ENCODE measurements around the gene AMPD2. TPM values are rescaled to one million over a fixed set of nuclear protein-coding genes. Genes with fewer than 3 reads are reported as not detected.

The AMPD2 gene
- total and polyA plus RNA-seq, 2 of the 8 experiments (the other 6 are each of a cell fraction or from before 2014, with no cell fraction given), result 37.2 to 67.7 TPM

DNA sequence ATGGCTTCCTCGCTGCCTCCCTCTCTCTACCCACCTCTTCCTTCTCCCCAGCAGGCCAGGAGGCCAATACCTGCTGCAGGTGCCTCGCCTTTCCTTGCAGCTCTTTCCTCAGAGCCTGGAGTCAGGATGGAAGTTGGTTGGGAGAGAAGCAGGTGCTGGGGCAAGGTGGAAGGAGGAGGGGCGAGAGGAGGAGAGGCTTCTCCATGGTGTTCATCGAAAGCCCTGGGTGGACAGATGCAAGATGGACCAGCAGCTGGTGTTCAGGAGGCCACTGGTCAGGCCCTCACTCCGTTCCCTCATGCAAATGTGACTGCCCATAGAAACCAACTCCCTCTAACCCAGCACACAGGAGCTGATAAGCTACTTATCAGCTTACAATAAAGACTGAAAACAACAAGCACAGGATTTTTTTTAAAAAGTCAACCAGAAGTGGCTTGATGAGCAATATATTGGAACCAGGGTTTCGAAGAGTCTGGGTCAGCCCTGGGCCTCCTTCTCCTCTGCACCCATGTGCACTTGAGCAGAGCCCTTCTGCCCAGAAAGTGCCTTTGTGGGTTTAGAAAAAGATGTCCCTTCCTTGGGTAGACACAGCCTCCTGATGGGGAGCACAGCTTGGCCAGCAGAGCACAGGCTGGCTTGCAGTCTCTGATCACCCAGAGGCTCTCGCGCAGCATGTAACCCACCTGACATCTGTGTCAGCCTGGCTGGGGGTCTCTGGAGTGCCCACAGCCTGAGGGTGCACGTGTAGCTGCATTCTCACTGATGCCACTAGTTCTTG is 19.6 kb downstream of the AMPD2 start:
- POLR2A ChIA-PET (ENCODE audit: partially characterized antibody), result interaction anchor here (0.6 to 4.5 kb wide), 6 partner anchors 10 to 344 kb away, joined by 3 to 18 read pairs (median 6); partner anchors contain the start of genes AMPD2, GNAI3 and GNAT2
- no peak for FAIRE-seq
- TF ChIP-seq TAF1 (IDR thresholded peaks at IDR 0.05; ENCODE audit: low read depth, low read length) (no peak), BRCA1 (IDR thresholded peaks at IDR 0.05; ENCODE audit: low read depth, low read length) (no peak), CHD1 (IDR thresholded peaks at IDR 0.05; ENCODE audit: low read depth, low read length) (no peak), BACH1 (IDR thresholded peaks at IDR 0.05; ENCODE audit: low read length) (no peak), GTF2F1 (IDR thresholded peaks at IDR 0.05; ENCODE audit: borderline replicate concordance, low read depth, low read length) (no peak), EZH2 (IDR thresholded peaks at IDR 0.05; ENCODE audit: low read depth, low read length, severe bottlenecking) (no peak), KDM1A (IDR thresholded peaks at IDR 0.05; ENCODE audit: borderline replicate concordance, low read length) (no peak), EP300 (IDR thresholded peaks at IDR 0.05; ENCODE audit: borderline replicate concordance in 1 of 2, low read depth in 2 of 2, low read length in 2 of 2) (no peak), RBBP5 (IDR thresholded peaks at IDR 0.05; ENCODE audit: borderline replicate concordance, low read depth, low read length) (no peak)
- TF ChIP-seq, protein P1, sequence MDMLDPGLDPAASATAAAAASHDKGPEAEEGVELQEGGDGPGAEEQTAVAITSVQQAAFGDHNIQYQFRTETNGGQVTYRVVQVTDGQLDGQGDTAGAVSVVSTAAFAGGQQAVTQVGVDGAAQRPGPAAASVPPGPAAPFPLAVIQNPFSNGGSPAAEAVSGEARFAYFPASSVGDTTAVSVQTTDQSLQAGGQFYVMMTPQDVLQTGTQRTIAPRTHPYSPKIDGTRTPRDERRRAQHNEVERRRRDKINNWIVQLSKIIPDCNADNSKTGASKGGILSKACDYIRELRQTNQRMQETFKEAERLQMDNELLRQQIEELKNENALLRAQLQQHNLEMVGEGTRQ (IDR thresholded peaks at IDR 0.05; ENCODE audit: low read length), result no peak

More for the DNA sequence above, 19.6 kb downstream of the AMPD2 start:
- Histone ChIP-seq H4K91ac (replicated peaks; ENCODE audit: insufficient read length, low read length) (no peak overlapping the region), H3K9me3 (ENCODE audit: insufficient read depth in 2 of 2, low read depth in 1 of 2, low read length in 1 of 2) (no peaks in the 10 kb centered on the region), H2BK15ac (ENCODE audit: low read length) (no peak overlapping the region), H3K14ac (ENCODE audit: insufficient read length) (no peak overlapping the region), H3K4me1 (replicated peaks in 1 of 4; ENCODE audit: control insufficient read depth in 3 of 4, insufficient read depth in 4 of 4, low read length in 3 of 4) (peaks cover 5 to 8% (median 6%) of the 10 kb centered on the region in 4 experiments; a peak in 6 of 7 replicates), H3K27me3 (replicated peaks in 1 of 4; ENCODE audit: control insufficient read depth in 3 of 4, extremely low read depth in 1 of 4, insufficient read depth in 3 of 4, low read length in 3 of 4) (no peaks in the 10 kb centered on the region; a peak in 2 of 7 replicates), H2AK5ac (ENCODE audit: low read depth, low read length) (no peak overlapping the region), H4K8ac (ENCODE audit: extremely low read depth, insufficient read depth, low read length) (peak overlapping the region; percentile 16; the same call in 1 of the 2 replicates), H3K9ac (replicated peaks in 1 of 4; ENCODE audit: extremely low read depth in 1 of 4, low read depth in 3 of 4, low read length in 3 of 4) (no peak overlapping the region), H2BK12ac (ENCODE audit: low read depth, low read length) (0 out of 2 replicates have a peak overlapping the region, but pooled peaks have one; percentile 39), H2BK20ac (ENCODE audit: low read length) (no peak overlapping the region), H2AFZ (ENCODE audit: low read length) (no peak overlapping the region), H2BK5ac (ENCODE audit: low read depth, low read length) (no peak overlapping the region), H3K4ac (replicated peaks; ENCODE audit: insufficient read length, low read depth, low read length) (no peak overlapping the region), H3K4me2 (ENCODE audit: insufficient read depth in 1 of 2, low read depth in 2 of 2, low read length in 2 of 2) (no peak overlapping the region), H3K23me2 (ENCODE audit: low read depth, low read length) (no peaks in the 10 kb centered on the region), H3K36me3 (ENCODE audit: control insufficient read depth in 2 of 4, insufficient read depth in 4 of 4, low read length in 3 of 4) (no peaks in the 10 kb centered on the region), H3K18ac (ENCODE audit: extremely low read depth, low read length) (no peak overlapping the region), H3K27ac (ENCODE audit: low read depth, low read length) (no peak overlapping the region), H3K4me3 (ENCODE audit: extremely low read depth in 1 of 4, insufficient read depth in 2 of 4, low read depth in 3 of 4, low read length in 4 of 4) (no peak overlapping the region), H3K79me2 (ENCODE audit: control insufficient read depth in 1 of 2, insufficient read depth in 2 of 2, low read length in 2 of 2) (no peaks in the 10 kb centered on the region), H2BK120ac (replicated peaks; ENCODE audit: low read depth, low read length) (no peak overlapping the region), H4K20me1 (replicated peaks in 1 of 2; ENCODE audit: control insufficient read depth in 1 of 2, insufficient read depth in 2 of 2, low read length in 2 of 2) (peaks cover 0 to 2% of the 10 kb centered on the region in 2 experiments), H3K56ac (replicated peaks; ENCODE audit: insufficient read length, low read depth, low read length) (no peak overlapping the region), H3K79me1 (ENCODE audit: low read depth, low read length) (no peaks in the 10 kb centered on the region), H3K23ac (ENCODE audit: insufficient read length) (no peak overlapping the region), H4K5ac (ENCODE audit: insufficient read length, low read depth, low read length) (no peak overlapping the region)
- CTCF ChIA-PET (ENCODE audit: partially characterized antibody), result interaction anchor here (0.5 to 10.7 kb wide), 66 partner anchors 9 to 530 kb away, joined by 3 to 293 read pairs (median 8); partner anchors contain the start of genes AHCYL1, CYB561D1, EPS8L3 and GNAI3
- peak in 1 of 2 experiments; percentile 38 for DNase-seq (ENCODE audit: low read depth in 1 of 2, low spot score in 2 of 2)
- WGBS, 2 experiments (ENCODE audit: extremely low coverage in 1 of 2, insufficient coverage in 1 of 2, insufficient read length in 1 of 2, insufficient replicate concordance in 2 of 2, low coverage in 1 of 2, low lambda C conversion rate in 2 of 2, missing lambda C conversion rate in 1 of 2), result 88% methylated on average over 9 of the region's 9 CpGs; no CpG with 5 or more reads in 1 of the 2 experiments

Data from H1 (cell line).